ENCODE data around the gene GRM2. TPM values are rescaled to one million over a fixed set of nuclear protein-coding genes. Genes with fewer than 3 reads are reported as not detected.

Gene GRM2
- total and polyA plus RNA-seq, 2 donors (not counting 1 experiment from before 2014, with no cell fraction given): under 0.01 to 0.06 TPM

DNA sequence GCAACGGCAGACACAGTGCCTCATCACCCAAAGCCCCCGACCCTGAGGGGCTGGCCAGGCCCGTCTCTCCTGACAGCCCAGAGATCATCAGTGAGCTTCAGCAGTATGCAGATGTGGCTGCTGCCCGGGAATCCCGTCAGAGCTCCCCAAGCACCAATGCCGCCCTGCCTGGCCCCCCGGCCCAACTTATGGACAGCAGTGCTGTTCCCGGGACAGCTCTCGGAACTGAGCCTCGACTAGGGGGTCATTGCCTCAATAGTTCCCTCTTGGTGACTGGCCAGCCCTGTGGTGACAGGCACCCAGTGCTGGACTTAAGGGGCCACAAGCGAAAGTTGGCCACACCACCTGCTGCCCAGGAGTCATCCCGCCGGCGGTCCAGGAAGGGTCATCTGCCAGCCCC, 44.4 kb upstream of the GRM2 start:
- TF ChIP-seq EZH2 (IDR thresholded peaks at IDR 0.05; ENCODE audit: low read length, missing control alignments): no peak
- TF ChIP-seq, protein P1, sequence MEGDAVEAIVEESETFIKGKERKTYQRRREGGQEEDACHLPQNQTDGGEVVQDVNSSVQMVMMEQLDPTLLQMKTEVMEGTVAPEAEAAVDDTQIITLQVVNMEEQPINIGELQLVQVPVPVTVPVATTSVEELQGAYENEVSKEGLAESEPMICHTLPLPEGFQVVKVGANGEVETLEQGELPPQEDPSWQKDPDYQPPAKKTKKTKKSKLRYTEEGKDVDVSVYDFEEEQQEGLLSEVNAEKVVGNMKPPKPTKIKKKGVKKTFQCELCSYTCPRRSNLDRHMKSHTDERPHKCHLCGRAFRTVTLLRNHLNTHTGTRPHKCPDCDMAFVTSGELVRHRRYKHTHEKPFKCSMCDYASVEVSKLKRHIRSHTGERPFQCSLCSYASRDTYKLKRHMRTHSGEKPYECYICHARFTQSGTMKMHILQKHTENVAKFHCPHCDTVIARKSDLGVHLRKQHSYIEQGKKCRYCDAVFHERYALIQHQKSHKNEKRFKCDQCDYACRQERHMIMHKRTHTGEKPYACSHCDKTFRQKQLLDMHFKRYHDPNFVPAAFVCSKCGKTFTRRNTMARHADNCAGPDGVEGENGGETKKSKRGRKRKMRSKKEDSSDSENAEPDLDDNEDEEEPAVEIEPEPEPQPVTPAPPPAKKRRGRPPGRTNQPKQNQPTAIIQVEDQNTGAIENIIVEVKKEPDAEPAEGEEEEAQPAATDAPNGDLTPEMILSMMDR (conservative IDR thresholded peaks at IDR 0.05 in 1 of 2, IDR thresholded peaks at IDR 0.05 in 1 of 2; ENCODE audit: low read depth in 1 of 2, low read length in 2 of 2): no peak
- Histone ChIP-seq H3K27me3 (ENCODE audit: control insufficient read depth, insufficient read depth, low read length) (no peaks in the 10 kb centered on the region), H3K4me1 (ENCODE audit: control insufficient read depth, extremely low read depth, insufficient read depth, low read length) (no peaks in the 10 kb centered on the region), H3K9me3 (ENCODE audit: control insufficient read depth, insufficient read depth, low read depth, low read length) (no peaks in the 10 kb centered on the region), H2AFZ (ENCODE audit: low read length) (no peak overlapping the region), H3K9ac (ENCODE audit: insufficient read depth, low read length) (no peak overlapping the region), H3K27ac (ENCODE audit: insufficient read depth, low read length) (no peak overlapping the region), H4K20me1 (ENCODE audit: control insufficient read depth, extremely low read depth, insufficient read depth, low read length) (no peaks in the 10 kb centered on the region), H3K36me3 (ENCODE audit: control insufficient read depth, insufficient read depth, low read length) (peaks cover 10% of the 10 kb centered on the region), H3K79me2 (ENCODE audit: control insufficient read depth, insufficient read depth, low read length) (no peaks in the 10 kb centered on the region), H3K4me3 (replicated peaks in 1 of 4; ENCODE audit: control extremely low read depth in 1 of 4, insufficient read depth in 1 of 4, low read depth in 3 of 4, low read length in 4 of 4) (no peak overlapping the region), H3K4me2 (ENCODE audit: extremely low read depth, insufficient read depth, low read length) (no peak overlapping the region)
- no peak for DNase-seq (ENCODE audit: low read depth in 2 of 2)

DNA sequence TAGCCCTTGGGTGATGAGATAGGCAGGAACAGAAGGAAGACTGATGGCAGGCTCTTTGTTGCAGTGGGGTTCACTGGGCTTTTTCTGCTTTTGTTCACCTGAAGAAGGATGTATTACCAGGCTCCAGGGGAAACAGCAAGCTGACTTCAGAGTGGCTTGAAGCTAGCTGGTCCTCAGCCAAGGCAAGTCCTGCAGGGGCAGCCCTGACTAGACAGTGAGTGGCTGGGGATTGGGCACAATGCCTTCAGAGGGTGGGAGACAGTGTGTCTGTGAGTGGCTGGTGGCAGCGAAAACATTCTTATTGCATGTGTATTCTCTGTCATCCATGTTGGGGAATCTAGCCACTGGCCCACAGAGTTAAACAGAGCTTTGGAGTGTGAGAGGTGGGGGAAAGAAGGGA, 38.1 kb upstream of the GRM2 start:
- H3K27me3 ChIP-seq (ENCODE audit: control insufficient read depth, insufficient read depth, low read length): no peaks in the 10 kb centered on the region
- H3K9me3 ChIP-seq (ENCODE audit: control insufficient read depth, insufficient read depth, low read depth, low read length): no peaks in the 10 kb centered on the region
- no peaks in the 10 kb centered on the region for H3K79me2 ChIP-seq (ENCODE audit: control insufficient read depth, insufficient read depth, low read length)
- H3K27ac ChIP-seq (ENCODE audit: insufficient read depth, low read length): no peak overlapping the region
- no peak overlapping the region for H2AFZ ChIP-seq (ENCODE audit: low read length)
- no peak overlapping the region for H3K4me2 ChIP-seq (ENCODE audit: extremely low read depth, insufficient read depth, low read length)
- H3K4me1 ChIP-seq (ENCODE audit: control insufficient read depth, extremely low read depth, insufficient read depth, low read length): peaks cover 13% of the 10 kb centered on the region
- DNase-seq (ENCODE audit: low read depth in 2 of 2): peak in 1 of 2 donors; percentile 50
- H4K20me1 ChIP-seq (ENCODE audit: control insufficient read depth, extremely low read depth, insufficient read depth, low read length): no peaks in the 10 kb centered on the region
- TF ChIP-seq EZH2 (IDR thresholded peaks at IDR 0.05; ENCODE audit: low read length, missing control alignments): no peak
- no peak overlapping the region for H3K9ac ChIP-seq (ENCODE audit: insufficient read depth, low read length)
- H3K36me3 ChIP-seq (ENCODE audit: control insufficient read depth, insufficient read depth, low read length): no peaks in the 10 kb centered on the region
- H3K4me3 ChIP-seq (replicated peaks in 1 of 4; ENCODE audit: control extremely low read depth in 1 of 4, insufficient read depth in 1 of 4, low read depth in 3 of 4, low read length in 4 of 4): no peak overlapping the region

DNA sequence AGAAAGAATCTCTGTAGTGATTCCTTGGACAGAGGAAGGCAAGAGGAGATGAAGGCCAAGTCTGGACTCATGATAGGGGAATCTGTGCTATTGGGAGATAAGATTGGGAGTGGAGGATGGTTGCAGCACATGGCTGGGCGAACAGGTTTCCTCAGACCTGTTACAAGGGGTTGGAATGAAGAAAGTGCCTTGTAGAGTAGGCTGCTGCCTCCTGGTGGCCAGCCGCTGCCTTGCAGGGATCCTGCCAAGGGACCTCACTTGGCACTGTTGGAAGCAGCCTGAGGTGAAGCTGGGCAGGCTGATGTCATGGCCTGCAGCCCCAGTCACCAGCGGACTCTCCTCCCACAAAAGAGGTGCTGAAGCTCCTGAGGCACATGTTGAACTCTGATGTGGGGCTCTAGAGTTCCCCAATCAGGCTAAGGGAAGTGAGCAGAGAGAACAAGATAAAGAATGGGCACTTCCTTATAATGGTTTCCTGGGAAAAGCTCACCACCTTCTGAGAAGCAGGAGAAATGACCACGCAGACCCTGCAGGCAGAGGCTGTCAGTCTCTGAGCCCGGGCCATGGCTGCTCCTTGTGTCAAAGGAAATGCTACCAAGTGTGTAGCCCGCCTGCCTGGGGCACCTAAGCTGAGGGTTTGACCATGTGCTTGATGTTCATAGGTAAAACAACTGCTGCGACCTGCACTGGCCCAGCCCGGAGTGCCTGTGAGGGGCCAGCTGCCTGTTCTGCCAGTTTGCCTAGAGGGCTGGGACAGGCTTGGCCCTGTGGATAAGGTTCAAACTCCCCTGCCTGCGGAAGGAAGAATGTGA, 37.4 kb upstream of the GRM2 start:
- peak; percentile 72 to 80 for DNase-seq (ENCODE audit: low read depth in 2 of 2)
- H3K27me3 ChIP-seq (ENCODE audit: control insufficient read depth, insufficient read depth, low read length): no peaks in the 10 kb centered on the region
- no peaks in the 10 kb centered on the region for H3K36me3 ChIP-seq (ENCODE audit: control insufficient read depth, insufficient read depth, low read length)
- H3K9ac ChIP-seq (ENCODE audit: insufficient read depth, low read length): no peak overlapping the region
- no peak overlapping the region for H3K27ac ChIP-seq (ENCODE audit: insufficient read depth, low read length)
- H4K20me1 ChIP-seq (ENCODE audit: control insufficient read depth, extremely low read depth, insufficient read depth, low read length): no peaks in the 10 kb centered on the region
- no peak overlapping the region for H3K4me2 ChIP-seq (ENCODE audit: extremely low read depth, insufficient read depth, low read length)
- H3K9me3 ChIP-seq (ENCODE audit: control insufficient read depth, insufficient read depth, low read depth, low read length): no peaks in the 10 kb centered on the region
- no peak overlapping the region for H2AFZ ChIP-seq (ENCODE audit: low read length)
- H3K4me3 ChIP-seq (replicated peaks in 1 of 4; ENCODE audit: control extremely low read depth in 1 of 4, insufficient read depth in 1 of 4, low read depth in 3 of 4, low read length in 4 of 4): no peak overlapping the region
- peaks cover 13% of the 10 kb centered on the region for H3K4me1 ChIP-seq (ENCODE audit: control insufficient read depth, extremely low read depth, insufficient read depth, low read length)
- no peaks in the 10 kb centered on the region for H3K79me2 ChIP-seq (ENCODE audit: control insufficient read depth, insufficient read depth, low read length)
- TF ChIP-seq, protein P1 (conservative IDR thresholded peaks at IDR 0.05 in 1 of 2, IDR thresholded peaks at IDR 0.05 in 1 of 2; ENCODE audit: low read depth in 1 of 2, low read length in 2 of 2): peak; percentile 98 to 99
- TF ChIP-seq EZH2 (IDR thresholded peaks at IDR 0.05; ENCODE audit: low read length, missing control alignments): no peak

All from fibroblast of lung (primary cell).